Ovary (tissue), 9 donors: ENCODE results near the gene GNPTG. TPM values are rescaled to one million over a fixed set of nuclear protein-coding genes. Genes with fewer than 3 reads are reported as not detected.
"Not testable (repeated sequence)": the region's sequence is repeated elsewhere in the genome, so short reads cannot be mapped to it uniquely, and the experiment has no call there.

Experiments
- DNase-seq, 5 donors: peaks; one replicate each; pipeline ENCODE4 v3.0.0-alpha.2; 2019 to 2020
- H3K27ac ChIP-seq, 2 donors: fragments of 200-600 bp; one replicate each; pipeline versions ENCODE4 v1.5.1 to v1.8.0; 2019 to 2022
- H3K27me3 ChIP-seq: fragments of 200-600 bp; one replicate; pipeline ENCODE4 v1.8.0; 2022
- H3K36me3 ChIP-seq: fragments of 200-600 bp; sonication (generic); one replicate; pipeline ENCODE4 v1.5.1; 2019
- H3K4me1 ChIP-seq: one replicate; pipeline ENCODE4 v1.8.1; 2013; ENCODE audit warnings: mild to moderate bottlenecking, moderate library complexity; ENCODE audit not compliant: insufficient read depth
- H3K4me3 ChIP-seq: fragments of 200-600 bp; sonication (generic); one replicate; pipeline ENCODE4 v1.5.1; 2017
- H3K9me3 ChIP-seq, 2 donors: fragments of 200-600 bp in 1 of 2; sonication (generic) in 1 of 2; one replicate each; pipeline versions ENCODE4 v1.5.1 to v1.8.1; 2013 to 2019; ENCODE audit warnings: mild to moderate bottlenecking in 1 of 2, moderate library complexity in 1 of 2
- CTCF ChIP-seq, 3 donors: fragments of 450-650 bp in 2 of 3; fragments of 200-600 bp in 1 of 3; IDR thresholded peaks; one replicate each; pipeline versions ENCODE4 v1.5.1 to v1.8.0; 2016 to 2022; ENCODE audit warnings: antibody characterized with exemption in 3 of 3, mild to moderate bottlenecking in 1 of 3
- EP300 ChIP-seq: sonication (generic); formaldehyde crosslinking; IDR thresholded peaks from one replicate; pipeline ENCODE4 v1.6.1; 2017; ENCODE audit warnings: antibody characterized with exemption
- POLR2A ChIP-seq: fragments of 450-650 bp; IDR thresholded peaks from one replicate; pipeline ENCODE4 v1.6.1; 2017; ENCODE audit warnings: antibody characterized with exemption, mild to moderate bottlenecking, moderate library complexity
- WGBS, 3 donors: extraction: QIAGEN DNeasy Blood & Tissue Kit in 1 of 3; methylation state at CpG; one replicate each; pipeline versions ENCODE4 v1.1.5 to v1.1.7; 2013 to 2017; 5-methylcytosine and 5-hydroxymethylcytosine counted together
- intact Hi-C, 4 donors: fragments of 100-400 bp; cut with DNase I; formaldehyde crosslinking; loops; one replicate each; pipeline versions ENCODE4 v1.11.0 to v1.15.1; 2022 to 2023
- polyA plus RNA-seq, 2 donors: library from polyadenylated mRNA; stranded (reverse); fragments of 200-250 nt in 1 of 2; fragments of 350-450 nt in 1 of 2; fragmentation: Illumina TruSeq in 1 of 2; extraction: RNeasy Lipid Tissue Mini Kit (QIAGEN cat#74804) in 1 of 2; gene quantifications; one replicate each; pipeline ENCODE4 v1.2.3, GENCODE V29; 2013 to 2014
- total RNA-seq, 7 donors: library from RNA; depleted of rRNA in 2 of 7; stranded (reverse); fragments of >200 nt in 2 of 7; fragmentation: NEBNext Ultra II Directional in 3 of 7; extraction: Animal tissue kit (Norgen Biotek cat#: 25700) in 3 of 7; gene quantifications; one replicate each; pipeline versions ENCODE4 v1.1.0 to v1.2.4, GENCODE V29; 2016 to 2023
- donor health status: DM: no; HTN: no; CAD: no; lungs with moderate emphysema.
- donor health status: DM: no; HTN: no; CAD: no.
- donor health status: Bipolar disorder and iron deficiency.
- donor health status: DM: yes; HTN: yes; CAD: no.
- donor health status: DM: no; HTN: no; CAD: no.
- donor health status: DM: yes; HTN: yes; CAD: no.

The GNPTG gene
- total and polyA plus RNA-seq, 9 donors: 26.0 to 68.1 (median 55.4) TPM

DNA sequence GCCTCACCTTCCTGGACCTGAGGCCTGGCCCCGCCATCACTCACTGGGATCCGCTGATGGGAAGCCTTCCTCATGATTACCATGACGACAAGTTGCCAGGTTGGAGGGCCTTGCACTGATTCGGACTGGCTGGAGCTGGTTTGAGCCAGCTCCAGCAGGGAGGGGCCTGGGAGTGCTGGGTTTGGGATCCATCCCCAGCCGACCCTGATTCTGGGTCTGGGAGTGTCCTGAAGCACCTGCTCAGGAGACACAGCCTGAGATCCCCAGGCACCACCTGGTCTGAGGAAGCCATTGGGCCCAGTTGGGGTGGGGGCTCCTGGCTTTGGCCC is 24.1 kb upstream of the GNPTG start:
- Histone ChIP-seq H3K27ac (no peak overlapping the region), H3K36me3 (no peaks in the 10 kb centered on the region), H3K4me1 (no peaks in the 10 kb centered on the region), H3K9me3 (no peaks in the 10 kb centered on the region), H3K27me3 (no peaks in the 10 kb centered on the region), H3K4me3 (no peak overlapping the region)
- DNase-seq: no peak
- no peak for TF ChIP-seq CTCF (IDR thresholded peaks at IDR 0.05)
- no peak for TF ChIP-seq POLR2A
- WGBS, 3 donors: 45 to 57% (median 57%) methylated on average over 4 to 5 of the region's 5 CpGs
- intact Hi-C loops: no loop called here

DNA sequence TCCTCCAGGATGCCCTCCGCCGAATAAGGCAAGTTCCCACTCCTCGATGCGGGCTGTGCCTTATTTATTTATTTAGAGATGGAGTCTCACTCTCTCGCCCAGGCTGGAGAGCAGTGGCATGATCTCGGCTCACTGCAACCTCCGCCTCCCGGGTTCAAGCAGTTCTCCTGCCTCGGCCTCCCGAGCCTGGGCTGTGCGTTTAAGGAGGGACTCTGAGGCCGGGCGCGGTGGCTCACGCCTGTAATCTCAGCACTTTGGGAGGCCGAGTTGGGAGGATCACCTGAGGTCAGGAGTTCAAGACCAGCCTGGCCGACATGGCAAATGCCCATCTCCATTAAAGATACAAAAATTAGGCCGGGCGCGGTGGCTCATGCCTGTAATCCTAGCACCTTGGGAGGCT is 23.6 kb upstream of the GNPTG start:
- H3K9me3 ChIP-seq, H3K4me1 ChIP-seq, intact Hi-C loops, H3K27me3 ChIP-seq, H3K4me3 ChIP-seq, DNase-seq, H3K27ac ChIP-seq, H3K36me3 ChIP-seq: not testable (repeated sequence)
- 83 to 89% (median 84%) methylated on average over 20 of the region's 20 CpGs for WGBS, 3 donors

- H3K9me3 ChIP-seq, DNase-seq, H3K36me3 ChIP-seq, H3K27ac ChIP-seq, H3K4me3 ChIP-seq, H3K27me3 ChIP-seq, H3K4me1 ChIP-seq, intact Hi-C loops: not testable (repeated sequence)
- 90 to 93% (median 93%) methylated on average over 10 of the region's 10 CpGs for WGBS, 3 donors
Observed at GRCh38 chr16:1328961-1329360, 22.8 kb upstream of the GNPTG start.

DNA sequence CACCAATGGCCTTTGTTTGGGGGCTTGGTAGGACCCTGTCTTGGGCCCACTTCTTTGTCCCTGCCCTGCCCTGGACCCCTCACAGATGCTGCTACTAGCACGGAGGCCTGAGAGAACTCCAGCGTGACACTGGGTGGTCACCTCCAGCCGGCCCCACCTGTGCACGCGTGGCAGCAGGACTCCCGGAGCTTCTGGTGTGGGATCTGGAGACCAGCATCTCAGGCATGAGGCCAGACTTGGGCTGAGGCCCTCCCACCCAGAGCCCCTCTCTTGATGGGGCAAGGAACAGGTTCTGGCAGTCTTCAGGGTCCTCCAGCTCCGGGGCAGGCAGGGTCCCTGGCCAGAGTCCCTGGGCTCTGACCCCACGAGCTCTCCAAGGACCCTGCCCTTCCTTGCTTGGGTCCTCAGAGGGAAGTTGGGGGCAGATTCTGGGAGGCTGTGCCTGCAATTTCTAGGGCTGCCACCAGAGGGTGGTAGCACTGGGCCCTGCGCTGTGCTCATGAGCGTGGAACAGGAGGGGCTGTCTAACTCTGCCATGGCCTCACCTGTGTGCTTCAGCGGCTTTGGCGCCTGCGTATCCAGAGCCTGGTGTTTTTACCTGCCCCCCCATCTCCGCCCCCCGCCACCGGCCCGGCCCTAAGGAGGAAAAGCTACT is 21.3 kb upstream of the GNPTG start:
- TF ChIP-seq POLR2A (no peak), EP300 (no peak), CTCF (IDR thresholded peaks at IDR 0.05) (no peak)

DNA sequence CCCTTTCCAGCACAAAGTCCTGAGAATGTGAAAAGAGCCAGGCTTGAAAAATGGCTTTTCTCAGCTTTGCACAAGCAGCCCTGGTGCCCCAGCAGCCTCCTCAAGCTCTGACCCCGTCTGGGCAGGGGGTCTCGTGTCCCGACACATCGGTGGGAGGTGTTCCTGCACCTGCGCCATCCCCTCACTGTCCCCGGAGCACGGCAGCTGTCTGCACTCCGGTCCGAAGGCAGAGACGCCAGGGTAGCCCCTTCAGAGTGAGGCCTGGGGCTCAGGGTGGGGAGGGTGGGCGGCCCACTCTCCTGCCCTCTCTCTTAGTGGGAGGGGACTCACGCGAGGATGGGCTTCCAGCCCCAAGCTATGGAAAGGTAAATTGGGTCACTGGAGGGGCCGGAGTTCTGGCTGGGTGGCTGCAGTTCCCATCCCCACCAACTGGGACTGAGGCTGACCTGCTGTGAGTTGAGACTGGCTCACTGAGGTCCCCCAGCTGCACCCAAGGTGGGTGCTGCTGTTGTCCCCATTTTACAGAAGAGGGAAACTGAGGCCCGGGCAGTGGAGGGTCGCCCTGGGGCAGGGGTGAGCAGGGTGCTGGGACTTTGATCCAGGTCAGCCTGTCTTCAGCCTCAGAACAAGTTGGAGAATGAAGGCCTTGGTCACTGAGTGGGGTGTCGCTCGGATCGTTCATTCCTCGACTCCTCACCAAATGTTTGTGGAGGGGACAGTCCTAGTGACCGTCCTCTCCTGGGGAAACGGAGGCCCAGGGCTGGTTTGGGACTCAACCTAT is 20.6 kb upstream of the GNPTG start:
- no peak overlapping the region for H3K4me3 ChIP-seq
- no peaks in the 10 kb centered on the region for H3K4me1 ChIP-seq
- TF ChIP-seq CTCF (IDR thresholded peaks at IDR 0.05): no peak
- no peak for TF ChIP-seq EP300
- TF ChIP-seq POLR2A: no peak
- no peaks in the 10 kb centered on the region for H3K27me3 ChIP-seq
- no peak overlapping the region for H3K27ac ChIP-seq
- WGBS, 3 donors: 39 to 47% (median 42%) methylated on average over 18 to 22 of the region's 22 CpGs
- intact Hi-C loops: no loop called here
- DNase-seq: no peak
- no peaks in the 10 kb centered on the region for H3K9me3 ChIP-seq
- H3K36me3 ChIP-seq: no peaks in the 10 kb centered on the region

More for the DNA sequence above, 21.3 kb upstream of the GNPTG start:
- Histone ChIP-seq H3K9me3 (no peaks in the 10 kb centered on the region), H3K27me3 (no peaks in the 10 kb centered on the region), H3K27ac (no peak overlapping the region), H3K36me3 (no peaks in the 10 kb centered on the region), H3K4me3 (no peak overlapping the region), H3K4me1 (no peaks in the 10 kb centered on the region)
- no peak for DNase-seq
- 60 to 66% (median 61%) methylated on average over 17 of the region's 17 CpGs for WGBS, 3 donors
- intact Hi-C loops: no loop called here
